ENCODE measurements around the gene TMEM45A. TPM values are rescaled to one million over a fixed set of nuclear protein-coding genes. Genes with fewer than 3 reads are reported as not detected.

TMEM45A gene
- total RNA-seq, 1 experiment from 2014 or later, result 10.1 TPM

- Mint-ChIP-seq H3K27ac (no peak overlapping the region), H3K27me3 (ENCODE audit: low read depth) (no peaks in the 10 kb centered on the region; the same call in 1 of the 2 replicates), H3K36me3 (ENCODE audit: insufficient read depth in 1 of 3, low read depth in 3 of 3) (peaks cover 2 to 7% (median 2%) of the 10 kb centered on the region in 3 experiments; a peak in 3 of 7 replicates), H3K4me3 (no peak overlapping the region), H3K9me3 (no peaks in the 10 kb centered on the region; a peak in 2 of 5 replicates), H3K4me1 (peaks cover 15 to 17% of the 10 kb centered on the region in 2 experiments)
- Histone ChIP-seq H3T11ph (ENCODE audit: low read length) (no peak overlapping the region), H2BK20ac (ENCODE audit: low read depth, low read length, poor library complexity, severe bottlenecking) (no peak overlapping the region), H3K4me1 (ENCODE audit: insufficient read depth, low read length) (no peaks in the 10 kb centered on the region), H2BK120ac (ENCODE audit: low read depth, low read length, poor library complexity, severe bottlenecking) (no peak overlapping the region), H3K27me3 (ENCODE audit: insufficient read depth, low read length) (no peaks in the 10 kb centered on the region), H3K23ac (ENCODE audit: insufficient read length, low read depth, low read length) (no peak overlapping the region), H3K9ac (ENCODE audit: extremely low read depth, insufficient read length, low read length) (no peak overlapping the region), H3K18ac (ENCODE audit: insufficient read length, low read depth, low read length) (no peak overlapping the region), H4K5ac (ENCODE audit: insufficient read length, low read depth, low read length) (no peak overlapping the region), H3K4me2 (ENCODE audit: insufficient read depth, insufficient read length, low read length) (no peak overlapping the region), H4K20me1 (ENCODE audit: control insufficient read depth, insufficient read depth, insufficient read length) (no peaks in the 10 kb centered on the region), H2BK15ac (ENCODE audit: low read depth, low read length) (no peak overlapping the region), H3K27ac (ENCODE audit: insufficient read length, low read depth, low read length) (no peak overlapping the region), H3K79me2 (ENCODE audit: insufficient read depth, low read length) (no peaks in the 10 kb centered on the region), H3K79me1 (ENCODE audit: insufficient read depth, low read depth, low read length, poor library complexity, severe bottlenecking) (no peaks in the 10 kb centered on the region), H2BK5ac (ENCODE audit: insufficient read length, low read length) (no peak overlapping the region), H4K8ac (replicated peaks; ENCODE audit: insufficient read length, low read depth, low read length) (no peak overlapping the region), H4K91ac (ENCODE audit: insufficient read length, low read depth, low read length) (no peak overlapping the region), H3K56ac (ENCODE audit: insufficient read length, low read depth, low read length) (no peak overlapping the region), H2AK5ac (ENCODE audit: insufficient read length, low read length) (no peak overlapping the region), H3K9me3 (ENCODE audit: control insufficient read depth, low read depth, low read length) (no peaks in the 10 kb centered on the region), H2AFZ (ENCODE audit: low read length) (no peak overlapping the region), H3K14ac (ENCODE audit: insufficient read depth, low read length) (no peak overlapping the region), H2BK12ac (ENCODE audit: insufficient read length, low read depth, low read length) (no peak overlapping the region), H3K4ac (ENCODE audit: low read depth, low read length) (no peak overlapping the region), H3K23me2 (ENCODE audit: insufficient read length, low read depth, low read length, poor library complexity, severe bottlenecking) (no peaks in the 10 kb centered on the region)
- WGBS (ENCODE audit: extremely low coverage, insufficient read length, low lambda C conversion rate), result no CpG with 5 or more reads among the region's 3 CpGs
- no peak for DNase-seq
- no peak for TF ChIP-seq CTCF (conservative IDR thresholded peaks at IDR 0.05)
These were observed 82.1 kb downstream of the TMEM45A start for GRCh38 chr3:100574536-100574935.
